ENCODE results near the gene BTBD9.

DNA sequence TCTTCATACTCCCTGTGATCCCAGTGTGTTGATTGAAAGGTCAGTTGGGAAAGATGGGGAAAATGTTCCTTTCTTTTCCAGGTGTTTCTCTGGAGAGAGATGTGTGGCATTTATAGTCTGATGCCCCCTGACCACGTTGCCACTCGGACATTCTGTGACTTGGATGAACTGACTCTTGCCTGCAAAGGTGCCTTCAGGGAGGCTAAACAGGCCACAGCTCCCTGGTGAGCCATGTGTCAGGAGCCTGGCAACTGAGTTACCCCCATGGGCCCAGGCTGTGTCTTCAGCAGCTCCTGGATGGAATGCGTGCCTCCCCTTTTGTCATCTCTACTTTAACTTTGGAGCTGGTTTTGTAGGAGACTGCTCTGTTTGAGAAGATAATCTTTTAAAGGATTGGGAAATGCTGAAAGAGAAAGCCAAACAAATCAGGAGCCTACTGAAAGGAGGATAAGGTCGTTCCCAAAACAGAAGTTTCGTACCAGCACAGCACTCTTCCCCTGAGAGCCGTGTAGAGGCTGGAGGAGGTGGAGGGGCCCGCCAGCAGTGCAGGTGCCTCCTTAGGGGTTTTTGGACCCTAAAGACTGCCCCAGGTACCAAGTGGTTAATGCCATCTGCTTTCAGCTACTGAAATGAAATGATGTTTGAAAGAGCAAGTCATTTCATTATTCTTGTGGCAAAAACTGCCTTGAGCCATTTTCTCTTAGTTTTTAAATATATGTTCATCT is 497.4 kb downstream of the BTBD9 start:
- TF ChIP-seq EZH2 (IDR thresholded peaks at IDR 0.05; ENCODE audit: borderline replicate concordance, low read depth, low read length, severe bottlenecking): no peak
- TF ChIP-seq, protein P1, sequence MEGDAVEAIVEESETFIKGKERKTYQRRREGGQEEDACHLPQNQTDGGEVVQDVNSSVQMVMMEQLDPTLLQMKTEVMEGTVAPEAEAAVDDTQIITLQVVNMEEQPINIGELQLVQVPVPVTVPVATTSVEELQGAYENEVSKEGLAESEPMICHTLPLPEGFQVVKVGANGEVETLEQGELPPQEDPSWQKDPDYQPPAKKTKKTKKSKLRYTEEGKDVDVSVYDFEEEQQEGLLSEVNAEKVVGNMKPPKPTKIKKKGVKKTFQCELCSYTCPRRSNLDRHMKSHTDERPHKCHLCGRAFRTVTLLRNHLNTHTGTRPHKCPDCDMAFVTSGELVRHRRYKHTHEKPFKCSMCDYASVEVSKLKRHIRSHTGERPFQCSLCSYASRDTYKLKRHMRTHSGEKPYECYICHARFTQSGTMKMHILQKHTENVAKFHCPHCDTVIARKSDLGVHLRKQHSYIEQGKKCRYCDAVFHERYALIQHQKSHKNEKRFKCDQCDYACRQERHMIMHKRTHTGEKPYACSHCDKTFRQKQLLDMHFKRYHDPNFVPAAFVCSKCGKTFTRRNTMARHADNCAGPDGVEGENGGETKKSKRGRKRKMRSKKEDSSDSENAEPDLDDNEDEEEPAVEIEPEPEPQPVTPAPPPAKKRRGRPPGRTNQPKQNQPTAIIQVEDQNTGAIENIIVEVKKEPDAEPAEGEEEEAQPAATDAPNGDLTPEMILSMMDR (IDR thresholded peaks at IDR 0.05; ENCODE audit: borderline replicate concordance, extremely low read depth, low read length, poor library complexity, severe bottlenecking): no peak

Measured in DND-41 (cell line).